ENCODE data around the gene COX5B.

Gene COX5B

DNA sequence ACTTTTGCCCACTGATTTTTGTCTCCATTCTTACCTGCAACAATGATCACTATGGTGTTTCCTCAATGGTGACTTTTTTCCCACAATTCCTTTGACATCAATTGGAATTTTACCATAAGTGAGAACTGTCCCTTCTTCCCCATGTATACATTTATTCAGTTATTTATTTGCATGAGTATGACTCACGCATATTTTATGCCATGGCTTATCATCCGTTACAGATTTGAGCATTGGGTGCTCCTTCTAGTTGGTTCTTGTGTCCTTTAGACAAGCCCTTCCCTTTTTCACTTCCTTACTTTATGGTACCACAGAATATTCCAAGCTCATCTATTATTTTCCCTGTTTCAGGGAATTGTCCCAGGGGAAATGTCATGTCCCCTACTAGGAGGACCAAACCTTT, 7.6 kb downstream of the COX5B start:
- peaks cover 22% of the 10 kb centered on the region for H3K9me3 Mint-ChIP-seq
- no peak overlapping the region for H3K4me3 Mint-ChIP-seq
- TF ChIP-seq CTCF (IDR thresholded peaks at IDR 0.05; ENCODE audit: unreplicated experiment in 3 of 3) = no peak
- no peak overlapping the region for H3K27ac Mint-ChIP-seq
- H3K4me1 Mint-ChIP-seq = no peaks in the 10 kb centered on the region
- H3K36me3 Mint-ChIP-seq (ENCODE audit: low read depth) = peaks cover 81% of the 10 kb centered on the region
- H3K27me3 Mint-ChIP-seq (ENCODE audit: low read depth) = no peaks in the 10 kb centered on the region

- no peak overlapping the region for H3K27ac Mint-ChIP-seq
- H3K4me3 Mint-ChIP-seq = no peak overlapping the region
- H3K4me1 Mint-ChIP-seq = no peaks in the 10 kb centered on the region
- H3K36me3 Mint-ChIP-seq (ENCODE audit: low read depth) = peaks cover 81% of the 10 kb centered on the region
- TF ChIP-seq CTCF (IDR thresholded peaks at IDR 0.05; ENCODE audit: unreplicated experiment in 3 of 3) = no peak
- H3K27me3 Mint-ChIP-seq (ENCODE audit: low read depth) = no peaks in the 10 kb centered on the region
- H3K9me3 Mint-ChIP-seq = peaks cover 22% of the 10 kb centered on the region
Observed at GRCh38 chr2:97653874-97654273, 8.0 kb downstream of the COX5B start.

DNA sequence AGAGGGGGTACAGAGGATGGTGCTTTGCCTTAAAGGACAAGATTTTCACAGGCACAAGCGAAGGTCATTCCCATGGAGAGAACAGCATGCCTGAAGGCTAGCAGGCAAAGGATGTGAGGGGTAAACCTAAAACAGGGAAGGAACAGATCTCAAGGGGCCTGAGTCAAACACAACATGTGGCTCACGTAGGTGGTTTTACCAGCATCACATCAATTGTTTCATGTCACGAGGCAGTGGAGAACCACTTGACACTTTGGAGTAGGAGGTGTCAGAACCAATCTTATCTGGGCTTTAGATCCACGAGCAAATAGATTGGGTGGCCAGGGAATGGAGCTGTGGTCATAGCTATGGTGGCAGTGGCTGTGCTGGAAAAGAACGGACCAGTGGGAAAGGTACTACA, 8.4 kb downstream of the COX5B start:
- H3K27me3 Mint-ChIP-seq (ENCODE audit: low read depth) = no peaks in the 10 kb centered on the region
- H3K4me1 Mint-ChIP-seq = no peaks in the 10 kb centered on the region
- no peak for TF ChIP-seq CTCF (IDR thresholded peaks at IDR 0.05; ENCODE audit: unreplicated experiment in 3 of 3)
- H3K4me3 Mint-ChIP-seq = no peak overlapping the region
- peaks cover 22% of the 10 kb centered on the region for H3K9me3 Mint-ChIP-seq
- peaks cover 77% of the 10 kb centered on the region for H3K36me3 Mint-ChIP-seq (ENCODE audit: low read depth)
- no peak overlapping the region for H3K27ac Mint-ChIP-seq

GRCh38 chr2:97654791-97655190, 8.9 kb downstream of the COX5B start:
- Mint-ChIP-seq H3K4me3 (no peak overlapping the region), H3K9me3 (peaks cover 22% of the 10 kb centered on the region), H3K27me3 (ENCODE audit: low read depth) (no peaks in the 10 kb centered on the region), H3K4me1 (no peaks in the 10 kb centered on the region), H3K27ac (no peak overlapping the region), H3K36me3 (ENCODE audit: low read depth) (peaks cover 72% of the 10 kb centered on the region)
- TF ChIP-seq CTCF (IDR thresholded peaks at IDR 0.05; ENCODE audit: unreplicated experiment in 3 of 3) = no peak

- no peak overlapping the region for H3K27ac Mint-ChIP-seq
- H3K27me3 Mint-ChIP-seq (ENCODE audit: low read depth) = no peaks in the 10 kb centered on the region
- H3K4me1 Mint-ChIP-seq = peaks cover 8% of the 10 kb centered on the region
- H3K4me3 Mint-ChIP-seq = no peak overlapping the region
- peaks cover 66% of the 10 kb centered on the region for H3K36me3 Mint-ChIP-seq (ENCODE audit: low read depth)
- TF ChIP-seq CTCF (IDR thresholded peaks at IDR 0.05; ENCODE audit: unreplicated experiment in 3 of 3) = no peak
- peaks cover 22% of the 10 kb centered on the region for H3K9me3 Mint-ChIP-seq
Observed at GRCh38 chr2:97656129-97656755, 10.4 kb downstream of the COX5B start.

GRCh38 chr2:97656905-97657587, 11.2 kb downstream of the COX5B start:
- H3K27me3 Mint-ChIP-seq (ENCODE audit: low read depth) = no peaks in the 10 kb centered on the region

More at GRCh38 chr2:97656905-97657587, 11.2 kb downstream of the COX5B start:
- no peak for TF ChIP-seq CTCF (IDR thresholded peaks at IDR 0.05; ENCODE audit: unreplicated experiment in 3 of 3)
- H3K36me3 Mint-ChIP-seq (ENCODE audit: low read depth) = peaks cover 66% of the 10 kb centered on the region
- no peak overlapping the region for H3K27ac Mint-ChIP-seq
- peaks cover 22% of the 10 kb centered on the region for H3K9me3 Mint-ChIP-seq
- H3K4me3 Mint-ChIP-seq = no peak overlapping the region
- peaks cover 16% of the 10 kb centered on the region for H3K4me1 Mint-ChIP-seq
